CD4-positive, alpha-beta T cell treated with Interleukin-15 for 4 hours (primary cell): Measurements from ENCODE around the gene NADSYN1.
A peak's percentile ranks its signal among the peaks of the same experiment; 100 is the strongest.

Source experiments
- DNase-seq: peaks from one replicate; pipeline ENCODE4 v3.0.0-alpha.2; 2020; ENCODE audit warnings: low spot score

Gene NADSYN1

DNA sequence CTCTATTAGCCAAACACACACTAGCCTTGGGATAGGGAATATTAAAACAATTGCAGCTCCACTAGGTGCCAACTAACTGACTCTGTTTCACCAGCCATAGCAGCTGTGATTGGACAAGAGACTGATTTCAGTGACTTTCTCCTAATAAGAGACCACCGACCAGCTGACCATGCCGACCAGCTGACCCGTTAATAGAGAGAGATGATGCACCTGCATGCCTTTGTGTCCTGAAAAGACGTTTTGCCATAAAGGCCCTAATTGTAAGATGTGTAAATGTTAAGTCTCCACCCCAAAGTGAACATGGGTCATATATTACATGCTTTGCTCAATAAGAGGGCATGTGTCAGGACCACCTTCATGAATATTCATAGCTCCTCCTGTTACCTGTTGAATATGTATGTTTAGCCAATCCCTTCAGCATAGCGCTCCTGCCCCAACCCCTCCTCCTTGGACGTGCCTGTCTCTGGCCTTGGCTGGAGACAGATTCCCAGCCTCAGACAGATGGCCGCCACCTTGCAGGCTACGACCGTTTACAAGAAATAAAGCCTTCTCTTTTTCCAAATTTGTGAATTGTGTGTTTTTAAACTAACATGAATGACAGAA lies 1.3 kb upstream of the NADSYN1 start:
- no peak for DNase-seq

- peak; percentile 60 for DNase-seq
These were observed 585 bp upstream of the NADSYN1 start for GRCh38 chr11:71452199-71453036.

DNA sequence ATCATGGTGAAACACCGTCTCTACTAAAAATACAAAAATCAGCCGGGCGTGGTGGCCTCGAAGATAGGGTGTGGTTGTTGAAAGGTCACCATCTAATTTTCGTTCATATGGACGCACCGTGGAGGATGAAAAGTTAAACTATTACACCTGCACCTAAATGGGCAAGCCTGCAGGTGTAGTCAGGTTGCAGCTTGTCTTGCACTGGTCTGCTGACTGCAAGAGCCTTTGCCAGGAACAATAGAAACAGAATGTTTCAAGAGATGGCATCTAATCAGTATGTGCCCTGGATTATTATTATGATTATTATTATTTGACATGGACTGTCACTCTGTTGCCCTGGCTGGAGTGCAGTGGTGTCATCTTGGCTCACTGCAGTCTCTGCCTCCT lies 908 bp downstream of the NADSYN1 start:
- DNase-seq: no peak

GRCh38 chr11:71454470-71455113 lies 1.6 kb downstream of the NADSYN1 start:
- DNase-seq: peak; percentile 44

DNA sequence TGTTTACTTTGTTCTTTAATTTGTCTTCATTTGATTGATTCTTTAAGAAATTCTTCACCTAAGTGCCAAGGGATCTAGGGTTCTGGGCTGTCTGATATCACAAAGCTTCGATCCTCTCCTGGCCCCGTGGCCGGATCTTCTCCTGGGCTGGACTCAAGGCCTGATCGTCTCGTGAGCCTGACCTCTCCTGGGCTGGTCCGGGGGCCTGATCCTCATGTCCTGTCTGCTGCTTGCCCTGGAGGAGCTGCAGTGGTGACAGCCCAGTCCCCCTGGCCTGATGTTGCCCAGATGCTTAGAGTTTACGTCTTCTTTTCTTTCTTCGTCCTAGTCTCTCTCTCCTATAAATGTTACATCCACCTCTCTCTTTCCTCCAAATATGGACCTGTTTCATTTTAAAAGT lies 3.3 kb downstream of the NADSYN1 start:
- DNase-seq: no peak

DNA sequence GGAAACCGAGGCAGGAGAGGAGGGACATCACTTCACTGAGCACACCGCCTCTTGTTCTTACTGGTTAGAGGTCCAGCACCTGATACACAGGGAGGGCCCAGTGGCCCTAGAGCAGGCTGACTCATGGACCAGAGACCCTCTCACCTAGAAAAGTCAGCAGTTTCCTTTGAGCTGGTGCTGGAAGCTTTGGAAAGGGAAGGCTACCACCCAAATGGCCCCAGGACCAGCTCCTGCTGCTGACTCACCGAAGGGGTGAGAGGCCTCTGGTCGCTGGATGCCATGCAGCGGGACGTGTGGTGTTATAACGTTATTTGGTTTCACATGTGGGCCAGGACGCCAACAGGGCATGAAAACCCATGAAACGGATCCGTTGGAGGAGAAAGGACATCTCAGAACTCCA lies 3.8 kb downstream of the NADSYN1 start:
- no peak for DNase-seq

DNA sequence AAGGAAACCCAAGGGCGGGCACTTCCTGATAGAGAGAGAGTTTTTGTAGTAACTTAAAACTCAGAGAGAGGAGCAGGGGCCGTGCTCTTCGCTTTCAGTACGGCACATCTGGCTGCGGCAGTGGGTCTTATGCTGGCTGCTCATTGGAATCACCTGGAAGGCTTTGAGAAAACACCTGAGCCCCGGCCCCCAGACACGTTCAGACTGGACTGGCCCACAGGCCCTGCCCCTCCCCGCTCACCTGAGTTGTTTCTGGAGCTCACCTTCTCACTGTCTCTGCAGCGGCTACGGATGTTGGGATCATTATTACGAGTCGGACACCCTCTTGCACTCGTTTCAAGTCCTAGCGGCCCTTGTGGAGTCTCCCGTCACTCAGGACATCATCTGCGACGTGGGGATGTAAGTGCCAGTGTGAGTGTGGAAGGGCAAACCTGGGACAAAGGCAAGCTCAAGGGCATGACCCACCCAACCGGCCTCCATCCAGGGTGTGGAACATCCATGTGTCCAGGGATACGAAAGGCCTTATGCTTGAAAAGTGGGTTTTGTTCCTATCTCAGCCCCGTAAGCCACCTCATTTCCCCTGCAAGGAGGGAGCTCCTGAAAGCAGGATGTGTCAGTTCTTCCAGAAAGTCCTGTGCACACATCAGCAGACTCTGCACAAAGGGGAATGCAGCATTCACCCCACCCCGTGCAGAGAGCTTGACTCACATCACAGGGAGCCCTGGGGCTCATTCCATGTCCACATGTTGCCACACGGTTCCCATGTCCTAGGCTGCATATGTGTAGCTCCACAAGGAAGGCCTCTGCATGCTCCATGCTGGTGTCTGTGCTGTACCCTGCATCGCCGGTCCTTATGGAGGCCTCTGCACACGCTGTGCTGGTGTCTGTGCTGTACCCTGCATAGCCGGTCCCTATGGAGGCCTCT lies 5.4 kb downstream of the NADSYN1 start:
- no peak for DNase-seq

DNA sequence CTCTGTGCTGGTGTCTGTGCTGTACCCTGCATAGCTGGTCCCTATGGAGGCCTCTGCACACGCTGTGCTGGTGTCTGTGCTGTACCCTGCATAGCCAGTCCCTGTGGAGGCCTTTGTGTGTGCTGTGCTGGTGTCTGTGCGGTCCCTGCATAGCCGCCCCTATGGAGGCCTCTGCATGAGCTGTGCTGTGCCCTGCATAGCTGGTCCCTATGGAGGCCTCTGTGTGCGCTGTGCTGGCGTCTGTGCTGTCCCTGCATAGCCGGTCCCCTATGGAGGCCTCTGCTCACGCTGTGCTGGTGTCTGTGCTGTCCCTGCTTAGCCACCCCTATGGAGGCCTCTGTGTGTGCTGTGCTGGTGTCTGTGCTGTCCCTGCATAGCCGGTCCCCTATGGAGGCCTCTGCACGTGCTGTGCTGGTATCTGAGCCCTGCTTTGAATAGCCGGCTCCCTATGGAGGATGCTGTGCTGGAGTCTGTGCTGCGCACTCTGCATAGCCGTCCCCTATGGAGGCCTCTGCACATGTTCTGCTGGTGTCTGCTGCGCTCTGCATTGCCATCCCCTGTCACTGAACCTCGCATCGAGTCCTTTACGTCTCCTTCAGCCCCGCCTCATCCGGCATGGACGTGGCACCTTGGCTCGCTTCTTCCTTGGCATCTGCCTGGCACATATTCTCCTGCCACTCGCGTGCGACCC lies 6.2 kb downstream of the NADSYN1 start:
- no peak for DNase-seq

- no peak for DNase-seq
These were observed 6.8 kb downstream of the NADSYN1 start for GRCh38 chr11:71459767-71460320.

GRCh38 chr11:71461696-71462095 lies 8.7 kb downstream of the NADSYN1 start:
- DNase-seq: no peak

DNA sequence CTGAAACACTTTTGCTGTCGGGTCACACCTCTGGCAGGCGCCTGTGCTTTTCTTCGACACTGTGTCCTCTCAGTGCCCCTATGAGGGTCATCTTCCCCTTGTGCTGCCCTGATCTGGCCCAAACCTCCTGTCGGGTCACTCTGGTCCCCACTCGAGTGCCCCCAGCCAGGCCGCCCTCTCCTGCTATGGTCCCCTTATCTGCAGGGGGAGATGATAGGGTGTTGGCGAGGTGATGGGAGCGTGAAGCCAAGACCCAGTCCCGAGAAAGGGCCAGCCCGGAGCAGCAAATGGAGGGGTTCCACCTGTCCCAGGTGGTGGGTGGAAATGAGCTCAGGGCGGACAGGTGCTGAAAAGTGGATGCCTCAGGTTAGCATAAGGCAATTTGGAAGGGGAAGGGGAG lies 9.7 kb downstream of the NADSYN1 start:
- no peak for DNase-seq

DNA sequence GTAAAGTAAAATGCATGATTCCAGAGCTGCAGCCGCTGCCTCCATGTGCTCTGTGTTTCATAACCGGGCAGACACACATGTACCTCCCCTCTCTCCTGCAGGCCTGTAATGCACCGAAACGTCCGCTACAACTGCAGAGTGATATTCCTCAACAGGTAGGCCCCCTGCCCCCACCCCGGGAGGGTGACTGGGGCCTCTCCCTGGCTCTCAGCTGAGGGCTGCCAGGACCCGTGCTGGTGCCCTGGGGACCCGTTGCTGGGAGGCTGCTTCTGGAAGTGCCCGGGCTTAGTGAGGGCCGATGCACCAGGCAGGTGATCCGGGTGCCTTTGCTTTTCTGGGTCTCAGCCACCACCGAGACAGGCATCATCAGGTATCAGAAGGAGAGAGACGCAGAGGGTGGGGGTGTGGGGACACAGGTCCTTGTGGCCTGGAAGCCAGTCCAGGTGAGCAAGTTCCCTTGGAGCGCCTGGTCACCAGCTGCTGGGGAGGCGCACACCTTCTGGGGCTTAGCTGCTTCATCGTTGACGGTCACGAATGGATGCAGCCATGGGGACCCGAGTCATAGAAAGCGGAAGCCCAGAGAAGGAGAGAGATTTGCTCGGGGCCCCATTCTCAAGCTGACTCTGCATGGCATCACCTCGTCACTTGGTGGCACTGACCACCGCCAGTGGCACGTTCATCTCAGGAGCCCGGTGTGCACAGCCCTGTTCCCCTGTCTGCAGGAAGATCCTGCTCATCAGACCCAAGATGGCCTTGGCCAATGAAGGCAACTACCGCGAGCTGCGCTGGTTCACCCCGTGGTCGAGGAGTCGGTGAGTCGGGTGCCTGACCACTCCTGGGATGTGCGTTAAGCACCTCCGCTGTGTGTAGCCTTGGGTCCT lies 10.6 kb downstream of the NADSYN1 start:
- DNase-seq: no peak

GRCh38 chr11:71465054-71465453 lies 12.1 kb downstream of the NADSYN1 start:
- no peak for DNase-seq

- no peak for DNase-seq
These were observed 13.4 kb downstream of the NADSYN1 start for GRCh38 chr11:71466358-71466757.

DNA sequence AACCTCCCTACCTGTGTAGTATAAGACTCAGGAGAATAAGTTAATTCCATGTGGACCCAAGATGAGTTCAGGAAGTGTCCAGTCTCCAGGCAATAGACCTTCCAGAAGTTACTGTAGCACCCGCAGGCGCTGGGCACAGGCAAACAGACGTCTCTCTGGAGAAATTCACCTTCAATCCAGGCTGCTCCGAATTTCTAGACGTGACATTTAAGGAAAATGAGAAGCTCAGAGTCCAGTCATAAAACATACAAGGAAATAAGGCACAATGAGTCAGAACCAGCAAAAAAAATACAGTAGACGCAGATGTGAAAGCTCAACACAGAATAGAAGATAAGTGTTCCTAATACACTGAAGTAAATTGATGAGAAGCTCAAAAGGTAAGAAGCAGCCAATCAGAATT lies 14.2 kb downstream of the NADSYN1 start:
- no peak for DNase-seq

GRCh38 chr11:71470946-71471345 lies 17.9 kb downstream of the NADSYN1 start:
- no peak for DNase-seq

DNA sequence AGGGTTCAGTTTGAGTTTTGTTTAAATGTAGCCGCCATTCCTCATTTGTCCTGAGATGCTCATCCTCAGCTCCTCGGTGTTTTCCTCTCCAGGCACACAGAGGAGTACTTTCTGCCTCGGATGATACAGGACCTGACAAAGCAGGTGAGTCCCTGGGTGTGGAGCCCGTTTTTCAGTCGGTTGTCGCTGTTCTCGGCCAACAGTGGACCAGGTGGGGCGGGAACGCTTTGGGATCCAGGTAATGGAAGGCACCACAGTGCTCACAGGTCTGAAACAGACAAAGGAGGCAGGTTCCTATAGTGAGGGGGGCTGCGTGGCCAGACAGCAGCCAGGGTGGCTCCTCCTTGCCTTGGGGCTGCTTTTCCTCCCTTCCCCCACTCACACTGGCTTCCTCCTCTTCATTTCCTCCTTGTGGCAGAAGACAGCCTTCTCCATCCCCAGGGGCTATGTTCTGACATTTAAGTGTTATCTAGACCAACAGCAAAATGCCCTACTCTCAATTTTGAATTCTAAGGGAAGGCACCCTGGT lies 19.4 kb downstream of the NADSYN1 start:
- no peak for DNase-seq

GRCh38 chr11:71472941-71473792 lies 20.2 kb downstream of the NADSYN1 start:
- no peak for DNase-seq

GRCh38 chr11:71473793-71474080 lies 20.7 kb downstream of the NADSYN1 start:
- DNase-seq: no peak
